GM19328 (cell line): ENCODE data around the gene MAGEA11.
"Not testable (repeated sequence)": the region's sequence is repeated elsewhere in the genome, so short reads cannot be mapped to it uniquely, and the experiment has no call there.

Source experiments
- ATAC-seq: cut with Tn5 transposase; IDR thresholded peaks from one replicate; pipeline ENCODE4 v1.9.1; 2021; ENCODE audit warnings: mild to moderate bottlenecking, moderate library complexity; ENCODE audit not compliant: unreplicated experiment

MAGEA11 gene

GRCh38 chrX:149716632-149717031, 4.8 kb downstream of the MAGEA11 start:
- ATAC-seq, result no peak

GRCh38 chrX:149717803-149718202, 5.9 kb downstream of the MAGEA11 start:
- ATAC-seq, result no peak

DNA sequence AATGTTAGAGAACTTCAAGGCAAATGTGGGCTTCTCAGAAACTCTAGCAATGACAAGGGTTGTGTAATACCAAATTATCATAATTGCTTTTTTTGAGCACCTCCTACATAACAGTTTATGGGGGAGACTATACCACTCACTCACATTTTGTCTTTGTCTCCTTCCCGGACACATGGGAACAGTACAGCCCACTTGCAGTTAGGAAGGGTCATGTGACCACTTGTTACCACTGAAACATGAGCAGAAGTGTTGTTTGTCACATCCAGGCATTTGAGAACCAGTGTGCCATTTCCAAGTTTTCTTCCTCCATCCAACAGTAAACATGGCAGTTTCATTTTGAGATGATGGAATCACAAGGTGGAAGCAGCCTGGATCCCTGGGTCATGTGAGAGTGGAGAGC, 6.9 kb downstream of the MAGEA11 start:
- no peak for ATAC-seq

GRCh38 chrX:149720021-149720689, 8.3 kb downstream of the MAGEA11 start:
- ATAC-seq, result no peak

DNA sequence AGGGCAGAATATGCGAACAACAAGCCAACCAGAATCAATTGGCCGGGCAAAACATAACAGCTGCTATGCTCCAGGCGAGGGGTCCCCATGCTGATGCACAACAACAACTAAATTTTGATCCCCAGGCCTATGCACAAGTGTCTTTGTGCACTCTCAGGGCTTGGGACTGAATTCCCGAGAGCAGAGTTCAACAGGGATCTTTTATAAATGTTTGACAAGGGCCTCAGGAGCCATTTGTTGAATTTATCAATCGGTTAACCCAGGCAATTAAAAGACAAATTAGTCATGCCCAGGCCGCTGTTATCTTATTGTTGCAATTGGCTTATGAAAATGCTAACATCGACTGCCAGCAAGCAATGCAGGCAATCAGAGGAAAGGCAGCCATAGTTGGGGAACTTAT, 9.4 kb downstream of the MAGEA11 start:
- ATAC-seq, result not testable (repeated sequence)

- no peak for ATAC-seq
Observed at GRCh38 chrX:149721778-149722177, 9.9 kb downstream of the MAGEA11 start.

DNA sequence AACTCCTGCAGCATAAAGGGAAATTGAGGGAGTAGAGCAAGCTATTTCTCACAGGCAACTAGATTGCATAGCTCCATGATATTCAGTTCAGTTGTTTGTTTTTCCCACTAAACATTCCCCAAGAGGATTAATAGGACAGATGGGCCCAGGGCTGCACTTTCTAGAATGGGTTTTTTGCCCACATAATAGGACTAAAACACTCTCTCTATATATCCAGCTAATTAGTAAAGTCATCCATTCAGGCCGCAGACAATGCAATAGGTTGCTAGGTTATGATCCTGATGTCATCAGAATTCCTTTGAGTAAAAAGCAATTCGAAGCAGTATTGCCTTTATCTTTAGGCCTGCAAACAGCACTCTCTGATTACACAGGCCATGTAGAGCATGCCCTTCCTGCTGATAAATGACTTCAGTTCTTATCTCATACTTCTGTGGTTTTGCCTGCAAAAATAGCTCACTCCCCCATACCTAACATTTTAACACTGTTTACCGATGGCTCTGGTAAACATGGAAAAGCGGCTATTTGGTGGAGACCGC, 11.8 kb downstream of the MAGEA11 start:
- not testable (repeated sequence) for ATAC-seq

GRCh38 chrX:149727308-149727707, 15.4 kb downstream of the MAGEA11 start:
- not testable (repeated sequence) for ATAC-seq

DNA sequence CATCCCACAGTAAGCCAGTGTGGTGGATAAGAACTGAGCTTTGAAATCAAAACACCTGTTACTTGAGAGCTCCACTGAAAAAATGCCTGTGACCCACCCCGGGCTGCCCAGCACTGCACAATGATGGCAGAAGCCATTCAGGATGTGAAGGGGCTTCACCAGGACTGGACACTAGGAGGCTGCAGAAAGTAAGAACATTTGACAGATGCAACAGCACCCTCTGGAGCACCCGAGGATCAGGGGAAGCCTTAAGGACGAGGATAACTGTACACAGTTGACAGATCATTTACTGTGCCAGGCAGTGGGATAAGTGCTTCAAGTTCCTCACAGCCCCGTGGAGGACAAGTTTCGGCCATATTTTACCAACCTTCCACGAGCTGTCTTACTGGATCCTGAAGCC, 30.4 kb downstream of the MAGEA11 start:
- ATAC-seq, result not testable (repeated sequence)

DNA sequence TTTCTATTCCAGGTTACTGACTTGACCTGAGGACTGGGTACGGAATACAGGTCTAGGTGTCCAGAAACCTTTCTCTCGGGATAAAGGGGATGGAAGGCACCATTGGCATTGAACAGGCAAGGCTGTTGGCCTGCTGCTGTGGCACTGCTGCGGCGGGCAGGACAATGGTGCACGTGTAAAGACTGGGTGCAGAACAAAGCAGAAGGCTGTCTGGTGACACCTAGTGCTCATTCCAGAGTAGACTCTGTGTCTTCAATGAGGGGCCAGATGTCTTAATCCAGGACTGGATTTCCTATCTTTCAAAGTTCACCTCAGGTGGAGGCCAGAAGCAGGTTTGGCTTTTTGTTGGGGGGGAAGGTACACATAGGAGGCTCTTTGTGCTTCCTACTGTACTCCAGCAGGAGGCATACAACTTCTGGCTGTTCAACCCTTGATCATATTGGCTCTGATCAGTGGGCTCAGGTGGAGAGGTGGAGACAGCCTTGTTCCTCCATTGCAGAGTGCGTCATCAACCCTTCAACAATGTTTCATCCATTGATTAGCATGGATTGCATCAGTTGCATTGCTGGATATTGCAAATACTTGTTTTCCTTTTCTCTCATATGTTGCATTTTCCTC, 34.6 kb downstream of the MAGEA11 start:
- not testable (repeated sequence) for ATAC-seq

GRCh38 chrX:149757206-149758067, 45.6 kb downstream of the MAGEA11 start:
- ATAC-seq, result no peak

- ATAC-seq, result no peak
Observed at GRCh38 chrX:149758068-149758714, 46.3 kb downstream of the MAGEA11 start.

DNA sequence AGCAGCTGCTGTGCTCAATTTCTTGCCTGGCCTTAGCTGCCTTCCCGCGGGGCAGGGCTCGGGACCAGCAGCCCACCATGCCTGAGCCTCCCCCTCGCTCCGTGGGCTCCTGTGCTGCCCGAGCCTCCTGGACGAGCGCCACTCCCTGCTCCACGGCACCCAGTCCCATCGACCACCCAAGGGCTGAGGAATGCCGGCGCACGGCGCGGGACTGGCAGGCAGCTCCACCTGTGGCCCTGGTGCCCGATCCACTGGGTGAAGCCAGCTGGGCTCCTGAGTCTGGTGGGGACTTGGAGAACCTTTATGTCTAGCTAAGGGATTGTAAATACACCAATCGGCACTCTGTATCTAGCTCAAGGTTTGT, 46.8 kb downstream of the MAGEA11 start:
- not testable (repeated sequence) for ATAC-seq

- no peak for ATAC-seq
Observed at GRCh38 chrX:149759824-149760223, 48.0 kb downstream of the MAGEA11 start.

DNA sequence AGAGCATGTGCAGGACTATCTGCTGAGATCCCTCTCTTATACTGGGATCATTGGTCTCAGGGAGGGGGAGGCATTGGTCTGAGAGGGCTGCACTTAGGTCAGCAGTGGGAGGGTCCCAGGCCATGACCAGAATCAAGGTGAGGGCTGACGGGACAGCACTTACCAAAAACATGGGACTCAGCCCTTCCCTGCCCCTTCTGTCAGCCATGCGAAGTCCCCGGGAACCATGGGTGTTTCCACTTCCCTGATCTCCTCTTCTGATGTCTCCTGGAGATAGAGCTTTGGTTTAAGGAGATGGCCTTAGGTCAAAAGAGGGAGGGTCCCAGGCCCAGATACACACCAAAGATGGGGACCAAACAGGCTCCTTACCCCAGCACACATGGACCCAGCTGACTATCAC, 49.1 kb downstream of the MAGEA11 start:
- no peak for ATAC-seq

GRCh38 chrX:149761858-149762674, 50.2 kb downstream of the MAGEA11 start:
- not testable (repeated sequence) for ATAC-seq

DNA sequence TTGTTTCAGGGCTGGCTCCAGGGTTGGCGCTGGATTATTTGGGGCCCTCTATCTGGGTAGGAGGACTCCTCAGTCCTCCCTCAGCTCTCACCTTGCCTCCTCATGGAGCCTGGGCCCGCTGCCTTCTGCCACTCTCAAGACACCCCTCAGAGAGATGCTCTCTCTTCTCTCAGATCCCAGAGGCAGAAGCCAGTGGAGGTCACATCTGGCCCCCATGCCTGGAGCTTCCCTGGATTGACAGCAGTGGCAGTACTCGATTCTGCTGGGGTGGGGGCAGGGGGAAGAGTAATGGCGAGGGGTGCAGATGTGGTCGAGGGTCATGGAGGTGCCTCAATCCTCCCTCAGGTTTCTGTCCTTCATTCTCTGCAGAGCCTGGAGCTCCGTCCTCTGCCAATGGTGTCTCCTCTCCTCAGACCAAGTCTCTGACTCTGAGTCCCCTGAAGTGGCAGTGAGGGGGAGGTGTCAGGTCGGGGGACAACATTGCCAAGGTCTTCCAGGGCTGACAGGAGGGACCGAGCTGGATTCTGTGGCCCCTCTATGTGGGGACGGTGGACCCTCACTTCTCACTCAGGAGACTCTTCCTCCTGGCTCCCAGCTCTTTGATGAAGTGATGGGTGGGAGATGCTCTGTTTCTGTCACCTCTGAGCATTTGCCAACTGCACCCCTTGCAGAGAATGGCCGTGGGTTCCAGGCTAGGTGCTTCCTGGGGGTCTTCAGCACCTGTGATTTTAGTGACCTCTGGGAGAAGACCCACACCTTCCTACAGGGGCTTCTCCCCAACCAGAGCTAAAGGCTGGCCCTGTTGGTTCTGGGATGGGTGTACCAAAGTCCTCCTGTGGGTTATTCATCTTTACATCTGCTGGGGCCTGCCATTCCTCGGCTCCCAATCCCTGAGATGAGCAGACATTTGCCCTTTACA, 51.1 kb downstream of the MAGEA11 start:
- no peak for ATAC-seq
